ENCODE results near the gene OR4D11. TPM values are rescaled to one million over a fixed set of nuclear protein-coding genes. Genes with fewer than 3 reads are reported as not detected.

OR4D11 gene
- total and polyA plus RNA-seq, 9 of the 15 experiments (the other 6 are each of a cell fraction or from before 2014, with no cell fraction given): not detected

GRCh38 chr11:59551659-59552521, 48.5 kb downstream of the OR4D11 start (continued):
- no peak for TF ChIP-seq MXD1 (CRISPR knock-in tag; IDR thresholded peaks at IDR 0.05; ENCODE audit: borderline replicate concordance, poor library complexity, severe bottlenecking)
- no peak for TF ChIP-seq ZSCAN32 (CRISPR knock-in tag; IDR thresholded peaks at IDR 0.05)
- TF ChIP-seq POLR2A (conservative IDR thresholded peaks at IDR 0.05): peak; percentile 53
- no peak for TF ChIP-seq MIER1 (IDR thresholded peaks at IDR 0.05; ENCODE audit: low read depth)
- TF ChIP-seq ZNF609 (CRISPR knock-in tag; IDR thresholded peaks at IDR 0.05; ENCODE audit: borderline replicate concordance): no peak
- TF ChIP-seq ZNF175 (CRISPR knock-in tag; IDR thresholded peaks at IDR 0.05; ENCODE audit: low read depth): 0 out of 2 replicates have a peak, but pooled peaks have one; percentile 40
- peak in 1 of 2 experiments; percentile 36 for TF ChIP-seq NCOA2 (IDR thresholded peaks at IDR 0.05; ENCODE audit: partially characterized antibody in 2 of 2)
- TF ChIP-seq MTA1 (IDR thresholded peaks at IDR 0.05; ENCODE audit: borderline replicate concordance): no peak
- TF ChIP-seq CBFB (CRISPR knock-in tag; IDR thresholded peaks at IDR 0.05): no peak
- TF ChIP-seq HOXB6 (CRISPR knock-in tag; IDR thresholded peaks at IDR 0.05; ENCODE audit: borderline replicate concordance): no peak
- 0 out of 2 replicates have a peak, but pooled peaks have one; percentile 31 for TF ChIP-seq ELF2 (CRISPR knock-in tag; IDR thresholded peaks at IDR 0.05)
- TF ChIP-seq, protein P1, sequence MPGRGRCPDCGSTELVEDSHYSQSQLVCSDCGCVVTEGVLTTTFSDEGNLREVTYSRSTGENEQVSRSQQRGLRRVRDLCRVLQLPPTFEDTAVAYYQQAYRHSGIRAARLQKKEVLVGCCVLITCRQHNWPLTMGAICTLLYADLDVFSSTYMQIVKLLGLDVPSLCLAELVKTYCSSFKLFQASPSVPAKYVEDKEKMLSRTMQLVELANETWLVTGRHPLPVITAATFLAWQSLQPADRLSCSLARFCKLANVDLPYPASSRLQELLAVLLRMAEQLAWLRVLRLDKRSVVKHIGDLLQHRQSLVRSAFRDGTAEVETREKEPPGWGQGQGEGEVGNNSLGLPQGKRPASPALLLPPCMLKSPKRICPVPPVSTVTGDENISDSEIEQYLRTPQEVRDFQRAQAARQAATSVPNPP (IDR thresholded peaks at IDR 0.05; ENCODE audit: borderline replicate concordance, insufficient read depth, insufficient read length): no peak
- TF ChIP-seq SIN3A (IDR thresholded peaks at IDR 0.05; ENCODE audit: borderline replicate concordance in 2 of 2, control insufficient read depth in 1 of 2, low read depth in 2 of 2, low read length in 2 of 2): no peak
- TF ChIP-seq, protein P2, sequence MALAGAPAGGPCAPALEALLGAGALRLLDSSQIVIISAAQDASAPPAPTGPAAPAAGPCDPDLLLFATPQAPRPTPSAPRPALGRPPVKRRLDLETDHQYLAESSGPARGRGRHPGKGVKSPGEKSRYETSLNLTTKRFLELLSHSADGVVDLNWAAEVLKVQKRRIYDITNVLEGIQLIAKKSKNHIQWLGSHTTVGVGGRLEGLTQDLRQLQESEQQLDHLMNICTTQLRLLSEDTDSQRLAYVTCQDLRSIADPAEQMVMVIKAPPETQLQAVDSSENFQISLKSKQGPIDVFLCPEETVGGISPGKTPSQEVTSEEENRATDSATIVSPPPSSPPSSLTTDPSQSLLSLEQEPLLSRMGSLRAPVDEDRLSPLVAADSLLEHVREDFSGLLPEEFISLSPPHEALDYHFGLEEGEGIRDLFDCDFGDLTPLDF (CRISPR knock-in tag; IDR thresholded peaks at IDR 0.05): no peak
- no peak for TF ChIP-seq E2F4 (CRISPR knock-in tag; IDR thresholded peaks at IDR 0.05; ENCODE audit: low read depth)
- TF ChIP-seq ZNF224 (CRISPR knock-in tag; IDR thresholded peaks at IDR 0.05): no peak
- TF ChIP-seq TSC22D4 (tag; IDR thresholded peaks at IDR 0.05): no peak
- TF ChIP-seq DACH1 (IDR thresholded peaks at IDR 0.05; ENCODE audit: partially characterized antibody): no peak

Measured in K562 (cell line).